Kidney glomerular epithelial cell (primary cell): ENCODE results near the gene PEDS1.
A peak's percentile ranks its signal among the peaks of the same experiment; 100 is the strongest.
"Not testable (repeated sequence)": the region's sequence is repeated elsewhere in the genome, so short reads cannot be mapped to it uniquely, and the experiment has no call there.

Source experiments
- DNase-seq: peaks from one replicate; lab custom pipeline; 2025; lab: John Stamatoyannopoulos, UW

PEDS1 gene

DNA sequence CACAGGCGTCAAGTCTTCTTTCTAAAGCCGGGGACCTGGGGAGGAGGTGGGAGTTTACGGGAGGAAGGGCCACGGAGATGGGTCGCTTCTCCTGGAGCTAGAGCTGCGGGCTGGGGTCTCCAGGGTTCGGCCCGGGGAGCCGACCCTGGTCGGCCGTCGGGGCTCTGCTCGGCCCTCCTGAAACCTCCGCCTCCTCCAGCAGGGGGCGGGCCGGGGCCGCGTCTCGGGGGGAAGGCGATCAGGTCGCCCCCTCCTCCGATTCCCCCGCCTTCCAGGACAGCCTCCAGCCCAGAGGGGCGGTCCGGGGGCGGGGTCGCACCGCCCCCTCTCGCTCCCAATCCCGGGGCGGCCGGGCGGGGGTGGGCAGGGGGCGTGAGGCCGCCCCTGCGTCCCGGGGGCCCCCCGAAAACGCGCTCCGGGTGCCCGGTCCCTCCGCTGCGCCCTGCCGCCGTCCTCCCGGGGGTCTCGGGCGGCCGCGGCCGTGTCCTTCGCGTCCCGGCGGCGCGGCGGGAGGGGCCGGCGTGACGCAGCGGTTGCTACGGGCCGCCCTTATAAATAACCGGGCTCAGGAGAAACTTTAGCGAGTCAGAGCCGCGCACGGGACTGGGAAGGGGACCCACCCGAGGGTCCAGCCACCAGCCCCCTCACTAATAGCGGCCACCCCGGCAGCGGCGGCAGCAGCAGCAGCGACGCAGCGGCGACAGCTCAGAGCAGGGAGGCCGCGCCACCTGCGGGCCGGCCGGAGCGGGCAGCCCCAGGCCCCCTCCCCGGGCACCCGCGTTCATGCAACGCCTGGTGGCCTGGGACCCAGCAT, 36.9 kb upstream of the PEDS1 start, which contains the start of gene CEBPB:
CEBPB (plus strand) TSS at position 580 of the 814 bp plus-strand sequence; CDS start at position 784, 204 bp downstream.
- DNase-seq: peak; percentile 78

DNA sequence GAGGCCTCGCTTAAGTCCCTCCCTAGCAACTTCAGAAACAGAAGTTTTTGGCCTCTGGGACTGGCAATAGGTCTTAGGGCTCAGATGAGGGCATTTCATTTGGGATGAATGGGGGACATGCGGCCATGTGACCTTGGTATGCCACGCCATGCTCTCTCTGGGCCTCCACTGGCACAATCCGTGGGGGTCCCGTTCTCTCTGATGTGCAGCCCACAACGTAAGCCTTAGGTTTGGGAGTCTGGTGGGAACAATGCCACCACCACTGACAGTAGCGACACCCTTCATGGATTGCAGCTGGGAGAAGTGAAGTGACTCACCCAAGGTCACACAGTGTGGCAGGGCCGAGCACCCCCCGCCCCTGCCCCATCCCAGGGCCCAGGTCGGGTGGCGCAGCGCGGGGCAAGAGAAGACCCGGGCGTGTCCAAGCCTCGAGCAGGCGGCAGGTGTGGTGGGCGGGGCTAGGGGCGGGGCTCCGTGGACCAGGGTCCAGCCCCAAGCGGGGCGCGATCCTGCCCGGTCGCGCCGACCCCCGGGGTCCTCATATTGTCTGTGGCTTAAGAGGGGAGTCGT, 36.2 kb upstream of the PEDS1 start:
- DNase-seq: no peak

DNA sequence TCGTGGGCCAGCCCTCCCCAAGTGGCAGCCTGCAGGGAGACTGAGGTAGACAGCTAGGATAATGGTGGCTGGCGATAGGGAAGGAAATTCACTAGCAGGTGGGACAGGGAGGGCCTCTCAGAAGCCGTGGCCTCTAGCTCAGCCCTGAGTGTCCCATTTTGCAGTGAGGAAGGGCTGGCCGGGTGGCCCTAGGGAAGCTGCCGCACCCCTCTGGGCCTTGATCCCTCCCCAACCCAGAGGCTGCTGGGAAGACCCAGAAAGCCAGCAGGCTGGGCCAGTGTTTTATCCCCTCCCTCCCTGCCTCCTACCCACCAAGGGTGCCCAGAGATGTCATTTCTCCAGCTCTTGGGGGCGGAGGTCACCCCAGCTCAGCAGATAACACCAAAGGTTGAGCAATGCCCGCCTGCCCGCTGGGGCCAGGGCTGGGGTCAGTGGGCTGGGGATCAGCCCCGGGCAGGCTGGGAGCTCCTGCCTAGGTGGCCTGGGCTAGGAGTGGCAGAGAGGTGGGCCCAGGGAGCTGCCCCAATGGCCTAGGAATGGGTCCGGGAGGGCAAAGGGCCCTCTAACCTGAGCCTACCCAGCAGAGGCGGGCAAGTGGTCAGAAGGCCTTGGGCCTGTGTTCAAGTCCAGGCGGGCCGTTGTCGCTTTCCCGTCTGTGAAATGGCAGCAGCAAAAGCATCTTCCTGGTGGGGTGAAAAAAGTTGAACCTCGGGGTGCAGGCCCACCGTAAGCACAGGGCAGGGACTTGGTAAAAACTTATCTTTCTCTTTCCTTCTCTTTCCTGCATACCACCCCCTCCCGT, 35.6 kb upstream of the PEDS1 start:
- no peak for DNase-seq

DNA sequence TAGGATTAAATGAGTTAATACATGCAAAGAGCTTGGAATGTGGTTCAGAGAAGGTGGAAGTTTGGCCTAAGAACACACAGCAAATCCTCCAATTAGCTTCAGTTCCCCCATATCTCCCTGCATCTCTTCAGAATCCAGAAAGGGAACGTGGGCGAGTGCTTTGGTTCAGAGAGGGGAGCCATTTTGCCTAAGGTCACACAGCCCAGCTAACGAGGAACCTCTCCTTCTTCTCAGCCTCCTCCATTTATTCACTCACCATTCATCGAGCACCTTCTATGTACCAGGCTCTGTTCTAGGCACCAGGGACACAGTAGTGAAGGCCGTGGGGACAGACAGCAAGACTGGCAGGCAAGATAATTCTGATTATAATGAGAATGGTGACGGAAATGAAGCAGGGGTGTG, 34.8 kb upstream of the PEDS1 start:
- no peak for DNase-seq

DNA sequence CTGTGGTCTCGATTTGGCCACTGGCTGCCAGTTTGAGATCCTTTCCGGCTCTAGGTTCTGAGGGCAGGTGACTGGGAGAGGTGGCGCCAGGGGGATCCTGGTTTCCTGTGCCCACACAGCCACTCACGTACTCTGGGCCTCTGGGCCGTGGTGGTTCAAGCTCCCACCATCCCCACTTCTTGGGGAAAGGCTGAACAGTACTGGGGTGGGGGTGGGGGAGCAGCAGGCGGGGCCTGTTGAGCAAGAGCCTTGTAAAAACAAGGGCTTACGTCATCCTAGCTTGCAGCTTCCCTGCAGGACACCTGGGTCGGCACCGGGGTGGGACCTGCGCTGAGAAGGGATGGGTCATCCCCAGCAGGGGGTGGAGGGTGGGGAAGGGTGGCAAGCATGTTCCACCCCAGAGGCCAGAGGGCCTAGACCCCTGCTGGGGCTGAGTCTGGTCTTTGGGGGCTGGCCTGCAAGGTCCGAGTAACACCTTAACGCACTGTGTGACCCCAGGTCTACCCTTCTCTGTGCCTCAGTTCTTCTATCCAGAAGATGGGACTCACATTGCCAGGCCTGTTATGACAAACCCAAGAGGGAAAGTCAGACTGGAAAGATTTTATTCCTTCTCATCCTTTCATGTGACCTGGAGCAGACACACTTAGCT, 34.0 kb upstream of the PEDS1 start:
- no peak for DNase-seq

DNA sequence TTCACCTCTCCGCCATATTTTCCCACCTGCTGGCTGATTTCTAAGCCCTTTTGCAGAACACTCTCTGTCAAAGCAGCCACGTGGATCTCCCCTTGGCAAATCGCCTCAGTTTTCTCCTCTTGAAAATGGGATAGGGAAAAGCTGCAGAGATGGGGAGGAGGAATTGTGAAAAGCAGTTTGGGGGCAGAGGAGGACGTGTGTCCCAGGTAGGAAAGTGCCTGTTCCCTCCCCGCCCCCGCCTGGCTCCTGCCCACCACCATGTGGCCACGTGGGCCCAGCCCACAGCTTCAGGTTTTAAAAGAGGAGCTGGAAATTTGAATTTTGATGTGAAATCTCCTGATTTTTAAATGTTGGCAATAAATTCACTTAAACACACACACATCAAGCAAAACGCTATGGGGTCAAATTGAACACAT, 33.5 kb upstream of the PEDS1 start:
- no peak for DNase-seq

DNA sequence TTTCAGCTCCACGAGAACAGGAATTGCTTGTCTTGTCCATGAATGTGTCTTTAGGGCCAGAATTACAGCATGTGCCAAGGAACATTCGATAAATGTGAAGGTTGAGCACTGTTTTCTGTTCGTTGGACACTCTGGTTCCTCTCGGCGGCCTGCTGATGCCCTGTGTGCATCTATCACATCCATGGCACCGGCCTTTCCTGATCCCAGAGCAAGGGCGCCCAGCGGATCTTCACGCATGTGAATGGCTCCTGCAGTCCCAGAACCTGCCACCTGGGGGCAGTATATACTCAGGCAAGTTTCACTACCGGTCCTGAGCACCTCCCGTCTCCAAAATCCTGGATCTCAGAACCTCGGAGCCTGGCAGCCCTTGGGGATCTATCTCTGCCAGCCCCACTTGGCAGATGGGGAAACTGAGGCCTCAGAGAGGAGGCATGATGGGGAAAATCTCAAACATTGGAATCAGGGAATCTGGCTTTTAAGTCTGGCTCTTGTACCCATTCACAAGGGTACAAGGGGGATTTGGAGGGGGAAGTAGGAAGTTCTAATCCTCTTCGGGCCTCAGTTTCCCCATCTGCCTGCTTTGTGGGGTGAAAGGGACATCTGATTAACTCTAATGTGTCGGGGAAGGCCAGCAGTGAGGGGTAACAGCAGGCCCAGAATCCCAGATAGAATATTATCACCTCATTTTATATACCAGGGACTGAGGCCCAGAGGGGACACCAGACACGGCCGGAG, 32.8 kb upstream of the PEDS1 start:
- peak; percentile 60 for DNase-seq

DNA sequence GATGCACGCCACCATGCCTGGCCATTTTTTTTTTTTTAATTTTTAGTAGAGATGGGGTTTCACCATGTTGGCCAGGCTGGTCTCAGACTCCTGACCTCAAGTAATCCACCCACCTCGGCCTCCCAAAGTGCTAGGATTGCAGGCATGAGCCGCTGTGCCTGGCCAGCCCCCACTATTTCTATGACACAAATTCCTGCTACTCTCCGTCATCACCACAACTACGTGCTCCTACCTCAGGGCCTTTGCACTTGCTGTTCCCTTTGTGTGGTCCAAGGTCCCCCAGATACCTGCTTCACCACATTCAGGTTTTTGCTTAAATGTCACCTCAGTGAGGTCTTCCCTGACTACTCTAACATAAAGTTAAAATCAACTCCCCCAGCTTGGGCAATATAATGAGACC, 31.9 kb upstream of the PEDS1 start:
- DNase-seq: no peak

DNA sequence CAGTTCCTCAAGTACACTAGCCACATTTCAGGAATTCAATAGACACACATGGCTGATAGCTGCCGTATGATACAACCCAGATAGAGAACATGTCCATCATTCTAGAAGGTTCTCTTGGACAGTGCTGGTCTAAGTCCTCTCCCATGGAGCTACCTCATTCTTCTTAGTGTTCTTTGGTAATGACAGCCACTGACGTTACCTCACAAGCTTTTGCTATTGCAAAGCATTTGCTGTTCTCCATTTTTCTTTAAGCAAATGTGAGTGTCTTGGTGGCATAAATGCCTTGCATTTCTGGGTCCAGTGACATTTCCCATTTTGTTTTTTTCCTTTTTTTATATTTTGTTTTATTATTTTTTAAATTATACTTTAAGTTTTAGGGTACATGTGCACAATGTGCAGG, 28.8 kb upstream of the PEDS1 start:
- DNase-seq: no peak

DNA sequence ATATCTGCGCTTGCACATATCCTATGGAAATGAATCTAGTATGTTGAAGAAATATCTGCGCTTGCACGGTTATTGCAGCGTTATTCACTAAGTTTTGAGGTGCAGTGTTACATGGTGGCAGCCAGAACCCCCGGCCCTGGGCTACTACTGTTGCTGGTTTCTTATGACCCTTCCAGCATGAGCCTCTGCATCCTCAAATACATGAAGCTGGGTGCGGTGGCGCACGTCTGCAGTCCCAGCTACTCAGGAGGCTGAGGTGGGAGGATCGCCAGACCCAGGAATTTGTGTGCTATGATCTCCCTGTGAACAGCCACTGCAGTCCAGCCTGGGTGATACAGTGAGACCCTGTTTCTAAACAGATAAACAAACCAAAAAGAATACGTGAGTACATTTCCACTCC, 27.8 kb upstream of the PEDS1 start:
- DNase-seq: no peak

DNA sequence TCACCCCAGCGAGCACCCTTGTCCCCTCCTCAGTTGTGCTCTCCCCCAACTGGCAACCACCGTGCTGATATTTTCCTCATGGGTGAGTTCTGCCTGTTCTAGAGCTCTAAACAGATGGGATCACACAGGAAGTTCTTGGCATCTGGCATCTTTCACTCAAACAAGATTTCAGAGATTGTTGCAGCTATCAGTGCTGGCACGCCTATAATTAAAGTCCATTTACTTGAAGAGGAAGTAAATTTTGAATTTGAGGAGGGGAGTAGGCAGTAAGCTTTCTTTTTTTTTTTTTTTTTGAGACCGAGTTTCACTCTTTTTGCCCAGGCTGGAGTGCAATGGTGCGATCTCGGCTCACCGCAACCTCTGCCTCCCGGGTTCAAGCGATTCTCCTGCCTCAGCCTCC, 25.1 kb upstream of the PEDS1 start:
- DNase-seq: not testable (repeated sequence)

DNA sequence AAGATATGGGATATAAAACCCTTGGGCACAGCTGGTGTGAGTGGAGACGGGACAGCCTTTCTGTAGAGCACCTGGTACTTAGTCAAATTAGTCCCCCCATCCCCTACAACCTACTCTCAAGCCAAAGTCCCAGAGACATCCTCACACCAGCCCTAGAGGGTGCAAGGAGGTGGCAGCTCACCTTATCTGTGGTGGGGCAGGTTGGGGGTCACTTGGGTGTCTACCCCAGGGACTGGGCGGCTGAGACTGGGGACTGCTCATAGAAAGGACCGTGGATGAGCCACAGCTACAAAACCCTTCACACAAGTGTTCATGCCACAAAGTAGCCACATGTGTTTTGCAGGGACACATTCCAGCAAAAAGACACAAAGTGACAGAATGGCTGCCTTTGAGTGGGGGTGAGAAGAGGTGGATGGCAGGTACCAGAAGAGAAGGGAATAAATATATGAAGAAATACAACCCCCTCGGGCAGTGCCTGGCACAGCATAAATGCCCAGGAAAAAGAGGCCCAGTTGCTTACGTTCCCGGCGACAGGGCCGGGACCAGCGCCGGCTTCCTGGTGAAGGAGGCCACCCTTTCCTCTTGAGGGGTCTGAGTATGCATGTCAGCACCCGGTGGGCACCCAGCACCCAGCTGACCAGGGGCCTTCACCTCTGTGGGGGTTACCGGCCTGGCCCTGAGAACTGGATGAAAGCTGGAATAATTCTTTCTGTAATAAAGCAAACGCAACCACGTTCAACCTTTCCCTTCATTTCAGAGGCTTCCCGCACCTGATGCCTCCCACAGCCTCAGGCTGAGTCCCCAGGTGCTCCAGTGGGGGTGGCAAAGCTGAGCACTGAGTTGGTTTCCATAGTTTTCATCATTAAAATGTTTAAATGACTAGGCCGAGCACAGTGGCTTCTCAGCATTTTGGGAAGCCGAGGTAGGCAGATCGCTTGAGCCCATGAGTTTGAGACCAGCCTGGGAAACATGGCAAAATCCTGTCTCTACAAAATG, 22.7 kb upstream of the PEDS1 start:
- no peak for DNase-seq

DNA sequence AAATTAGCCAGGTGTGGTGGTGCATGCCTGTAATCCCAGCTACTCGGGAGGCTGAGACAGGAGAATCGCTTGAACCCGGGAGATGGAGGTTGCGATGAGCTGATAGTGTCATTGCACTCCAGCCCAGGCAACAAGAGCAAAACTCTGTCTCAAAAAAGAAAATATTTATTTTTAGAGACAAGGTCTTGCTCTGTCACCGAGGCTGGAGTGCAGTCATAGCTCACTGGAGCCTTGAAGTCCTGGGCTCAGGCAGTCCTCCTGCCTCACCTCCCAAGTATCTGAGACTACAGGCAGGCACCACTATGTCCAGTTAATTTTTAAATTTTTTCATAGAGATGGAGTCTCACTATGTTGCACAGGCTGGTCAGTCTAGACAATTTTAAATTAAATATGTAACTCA, 20.9 kb upstream of the PEDS1 start:
- no peak for DNase-seq

DNA sequence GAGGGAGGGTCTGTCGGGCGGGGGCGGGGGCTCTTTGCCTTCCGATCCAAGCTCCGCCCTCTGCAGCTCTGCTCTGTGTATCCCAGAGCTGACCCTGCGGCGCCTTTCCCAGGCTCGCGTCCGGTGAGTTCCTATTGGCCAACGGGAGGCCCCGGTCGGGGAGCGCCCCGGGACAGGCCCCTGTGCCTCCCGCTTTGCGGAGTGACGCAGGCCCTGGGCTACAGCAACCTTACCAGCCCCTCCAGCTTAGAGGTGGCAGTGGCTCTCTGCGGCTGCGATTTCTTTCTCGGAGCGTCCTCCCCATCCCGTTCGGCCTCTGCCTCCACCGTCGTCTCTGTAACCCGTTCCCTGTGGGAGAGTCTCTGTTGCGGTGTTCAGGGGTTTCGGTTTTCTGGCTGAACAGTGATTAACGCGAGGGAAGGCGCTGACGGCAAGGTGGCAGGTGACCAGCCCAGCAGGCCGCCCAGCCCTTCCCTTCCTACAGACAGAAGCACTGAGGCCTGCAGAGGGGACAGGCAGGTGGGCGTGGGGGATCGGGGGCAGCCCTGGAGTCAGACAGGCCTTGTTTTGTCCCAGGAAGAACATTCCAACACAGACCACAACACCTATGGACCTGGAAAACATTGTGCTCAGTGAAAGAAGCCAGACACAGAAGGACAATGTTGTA, 19.0 kb upstream of the PEDS1 start:
- peak; percentile 38 for DNase-seq

DNA sequence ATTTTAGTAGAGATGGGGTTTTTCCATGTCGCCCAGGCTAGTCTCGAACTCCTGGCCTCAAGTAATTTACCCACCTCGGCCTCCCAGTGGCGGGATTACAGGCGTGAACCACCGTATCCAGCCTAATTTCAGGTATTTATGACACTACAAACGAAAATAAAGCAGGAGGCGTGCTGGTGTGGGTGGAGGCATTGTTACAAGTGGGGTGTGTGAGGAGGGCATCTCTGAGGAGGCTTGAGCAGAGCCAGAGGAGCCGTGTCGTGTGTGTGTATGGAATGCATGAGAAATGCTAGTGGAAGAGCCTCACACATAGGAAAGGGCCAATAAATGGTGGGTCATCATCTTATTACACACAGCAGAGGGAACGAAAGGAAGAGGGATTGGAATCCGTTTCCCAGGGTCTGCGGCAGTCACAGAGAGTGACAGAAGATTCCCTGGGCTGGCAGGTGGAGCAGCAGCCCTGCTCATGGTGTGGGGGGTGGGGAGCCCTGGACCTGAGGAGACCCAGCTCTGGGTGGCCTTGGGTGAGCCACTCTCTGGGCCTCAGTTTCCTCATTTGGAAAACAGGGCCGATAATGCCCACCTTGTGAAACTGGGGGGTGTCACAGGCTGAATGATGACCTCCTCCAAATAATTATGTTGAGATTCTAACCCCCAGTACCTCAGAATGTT, 17.2 kb upstream of the PEDS1 start:
- no peak for DNase-seq

DNA sequence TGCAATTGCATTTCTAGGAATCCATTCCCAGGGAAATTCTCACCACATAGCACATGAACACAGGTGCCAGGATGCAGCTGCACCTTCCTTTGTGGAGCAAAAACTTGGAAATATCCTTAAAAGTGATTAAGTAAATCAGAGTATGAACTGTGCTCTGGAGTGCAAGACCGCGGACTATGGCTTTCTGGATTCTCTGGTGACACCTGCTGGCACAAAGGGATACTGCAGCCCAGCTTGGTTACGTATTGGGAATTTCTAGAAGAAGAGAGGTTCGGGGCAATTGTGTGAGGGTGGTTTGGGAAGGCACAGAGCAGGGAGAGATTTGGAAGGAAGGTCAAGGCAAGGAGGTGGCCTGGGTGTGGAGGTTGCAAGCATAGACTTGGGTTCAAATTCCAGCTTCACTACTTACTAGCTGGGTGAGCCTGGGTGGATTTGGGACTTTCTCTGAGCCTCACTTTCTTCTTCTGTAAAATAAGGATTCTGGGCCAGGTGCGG, 15.9 kb upstream of the PEDS1 start:
- DNase-seq: peak; percentile 63

DNA sequence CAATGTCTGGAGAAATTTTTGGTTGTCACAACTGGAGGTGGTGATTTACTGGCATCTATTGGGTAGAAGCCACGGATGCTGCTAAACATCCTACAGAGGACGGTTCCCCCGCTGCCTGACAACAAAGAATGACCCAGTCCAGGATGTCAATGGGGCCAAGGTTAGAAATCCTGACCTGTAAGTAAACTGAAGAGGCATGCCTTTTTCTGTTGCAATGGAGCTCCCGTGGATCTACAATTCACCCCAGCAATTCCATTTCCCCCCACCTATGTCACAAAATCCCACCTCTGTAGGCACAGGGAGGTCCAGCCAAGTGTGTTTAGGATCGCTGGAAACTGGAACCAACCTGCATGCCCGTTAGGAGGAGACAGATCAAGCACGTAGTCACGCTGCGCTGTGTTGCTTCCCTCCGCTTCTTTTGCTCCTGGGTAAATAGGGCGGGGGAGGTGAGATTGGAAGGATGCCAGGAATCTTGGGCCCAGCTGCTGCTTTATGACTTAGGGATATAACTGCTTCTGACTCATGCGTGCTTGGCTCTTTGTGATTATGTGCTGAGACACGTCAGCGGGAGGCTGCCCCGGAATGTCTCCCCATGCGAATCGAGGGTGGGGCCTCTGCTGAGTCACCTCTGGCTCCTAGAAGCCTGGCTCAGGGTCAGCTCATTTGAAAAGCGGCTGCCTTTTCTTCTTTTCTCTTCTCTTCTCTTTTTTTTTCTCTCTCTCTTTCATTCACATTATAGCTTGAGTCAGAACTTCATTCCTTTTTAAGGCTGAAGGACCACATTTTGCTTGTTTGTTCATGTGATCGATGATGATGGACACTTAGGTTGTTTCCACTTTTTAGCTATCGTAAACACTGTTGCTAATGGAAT, 12.4 kb upstream of the PEDS1 start:
- peak; percentile 100 for DNase-seq
